Nephron progenitor cell (in vitro differentiated cells): ENCODE measurements around the gene GNPAT.

ENCODE experiments used
- DNase-seq: peaks from one replicate; pipeline ENCODE4 v3.0.0; 2021
- H3K27ac Mint-ChIP-seq: 2 replicates; pipeline ENCODE4 v1.8.0; 2021; ENCODE audit warnings: mild to moderate bottlenecking, moderate library complexity, mixed read lengths
- H3K27me3 Mint-ChIP-seq: 2 replicates; pipeline ENCODE4 v1.8.0; 2021; ENCODE audit warnings: mild to moderate bottlenecking, low read depth, mixed read lengths; ENCODE audit not compliant: poor library complexity
- H3K36me3 Mint-ChIP-seq: 2 replicates; pipeline ENCODE4 v1.8.0; 2021; ENCODE audit warnings: low read depth, mixed read lengths
- H3K4me1 Mint-ChIP-seq: 2 replicates; pipeline ENCODE4 v1.8.0; 2021; ENCODE audit warnings: mixed read lengths
- H3K4me3 Mint-ChIP-seq: 2 replicates; pipeline ENCODE4 v1.8.0; 2021; ENCODE audit warnings: mild to moderate bottlenecking, moderate library complexity, mixed read lengths
- H3K9me3 Mint-ChIP-seq: 2 replicates; pipeline ENCODE4 v1.8.0; 2021; ENCODE audit warnings: mild to moderate bottlenecking, moderate library complexity, mixed read lengths
- CTCF ChIP-seq: fragments of 200-600 bp; sonication (generic); IDR thresholded peaks from 2 replicates; pipeline ENCODE4 v1.5.0; 2021; ENCODE audit warnings: antibody characterized with exemption

GNPAT gene

GRCh38 chr1:231196307-231196706 is 44.7 kb upstream of the GNPAT start:
- H3K27me3 Mint-ChIP-seq, result peaks cover 72% of the 10 kb centered on the region
- no peak for TF ChIP-seq CTCF
- H3K9me3 Mint-ChIP-seq, result no peaks in the 10 kb centered on the region
- DNase-seq, result no peak
- no peaks in the 10 kb centered on the region for H3K36me3 Mint-ChIP-seq
- H3K4me3 Mint-ChIP-seq, result no peak overlapping the region
- H3K27ac Mint-ChIP-seq, result no peak overlapping the region
- H3K4me1 Mint-ChIP-seq, result peaks cover 8% of the 10 kb centered on the region

DNA sequence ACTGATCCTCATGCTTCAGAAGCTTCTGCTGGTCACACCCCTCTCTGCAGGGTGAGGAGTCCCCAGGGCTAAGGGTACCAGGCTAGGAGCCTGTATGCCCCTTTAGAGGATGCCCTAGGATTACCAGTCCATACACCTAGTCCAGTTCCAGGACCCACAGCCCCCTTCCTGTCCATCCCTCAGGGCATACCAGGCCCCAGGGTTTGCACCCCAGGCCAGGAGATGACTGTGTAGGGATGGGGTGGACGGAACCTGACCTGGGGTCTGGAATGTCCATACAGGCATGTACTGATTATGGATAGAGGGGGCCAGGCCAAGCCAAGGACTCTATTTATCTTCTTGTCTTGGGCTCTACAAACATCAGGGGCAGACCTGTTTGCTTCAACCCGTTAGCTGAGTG is 44.3 kb upstream of the GNPAT start:
- Mint-ChIP-seq H3K27me3 (peaks cover 77% of the 10 kb centered on the region), H3K27ac (no peak overlapping the region), H3K36me3 (no peaks in the 10 kb centered on the region), H3K9me3 (no peaks in the 10 kb centered on the region), H3K4me1 (peaks cover 11% of the 10 kb centered on the region), H3K4me3 (no peak overlapping the region)
- TF ChIP-seq CTCF, result no peak
- no peak for DNase-seq

GRCh38 chr1:231199868-231200267 is 41.1 kb upstream of the GNPAT start:
- peaks cover 88% of the 10 kb centered on the region for H3K27me3 Mint-ChIP-seq
- H3K36me3 Mint-ChIP-seq, result no peaks in the 10 kb centered on the region
- no peak overlapping the region for H3K27ac Mint-ChIP-seq
- peaks cover 25% of the 10 kb centered on the region for H3K4me1 Mint-ChIP-seq
- DNase-seq, result no peak
- no peak for TF ChIP-seq CTCF
- H3K9me3 Mint-ChIP-seq, result no peaks in the 10 kb centered on the region
- H3K4me3 Mint-ChIP-seq, result no peak overlapping the region

- Mint-ChIP-seq H3K27ac (no peak overlapping the region), H3K9me3 (no peaks in the 10 kb centered on the region), H3K27me3 (peaks cover 90% of the 10 kb centered on the region), H3K36me3 (no peaks in the 10 kb centered on the region), H3K4me3 (no peak overlapping the region), H3K4me1 (peaks cover 28% of the 10 kb centered on the region)
- no peak for DNase-seq
- no peak for TF ChIP-seq CTCF
These were observed 40.5 kb upstream of the GNPAT start for GRCh38 chr1:231200388-231201031.

DNA sequence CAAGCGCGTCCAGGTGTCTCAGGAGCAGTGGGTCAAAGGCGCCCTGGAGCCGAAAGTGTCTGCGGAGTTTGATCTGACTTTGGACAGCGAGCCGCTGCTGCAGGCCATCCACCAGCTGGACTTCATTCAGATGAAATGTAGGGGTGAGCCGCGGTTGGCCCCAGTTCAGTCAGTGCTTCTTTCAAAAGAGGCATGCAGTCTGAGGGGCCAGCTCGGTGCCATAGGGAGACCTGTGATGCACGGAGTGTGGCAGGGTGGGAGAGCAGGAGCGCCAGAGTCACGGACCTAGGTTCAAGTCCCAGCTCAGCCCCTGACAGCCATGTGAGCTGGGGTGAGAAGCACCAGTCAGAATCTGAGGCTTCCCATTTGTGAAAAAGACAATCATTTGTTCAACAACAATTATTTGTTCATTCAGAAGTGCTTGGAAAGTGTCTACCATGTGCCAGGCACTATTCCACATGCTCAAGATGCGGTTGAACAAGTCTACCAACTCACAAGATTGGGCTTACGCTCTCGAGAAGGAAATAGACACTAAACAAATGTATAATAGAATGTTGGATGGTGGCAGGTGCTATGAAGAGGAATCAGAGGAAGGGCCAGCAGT is 39.5 kb upstream of the GNPAT start:
- no peaks in the 10 kb centered on the region for H3K36me3 Mint-ChIP-seq

More for the DNA sequence above, 39.5 kb upstream of the GNPAT start:
- Mint-ChIP-seq H3K4me3 (no peak overlapping the region), H3K27ac (no peak overlapping the region), H3K9me3 (no peaks in the 10 kb centered on the region), H3K27me3 (peaks cover 86% of the 10 kb centered on the region), H3K4me1 (peaks cover 28% of the 10 kb centered on the region)
- no peak for TF ChIP-seq CTCF
- DNase-seq, result no peak
